ENCODE measurements around the gene GCC2. TPM values are rescaled to one million over a fixed set of nuclear protein-coding genes. Genes with fewer than 3 reads are reported as not detected.

The GCC2 gene
- total and polyA plus RNA-seq, 2 of the 13 experiments (the other 11 are each of a cell fraction or from before 2014, with no cell fraction given), result 17.6 to 22.5 TPM

DNA sequence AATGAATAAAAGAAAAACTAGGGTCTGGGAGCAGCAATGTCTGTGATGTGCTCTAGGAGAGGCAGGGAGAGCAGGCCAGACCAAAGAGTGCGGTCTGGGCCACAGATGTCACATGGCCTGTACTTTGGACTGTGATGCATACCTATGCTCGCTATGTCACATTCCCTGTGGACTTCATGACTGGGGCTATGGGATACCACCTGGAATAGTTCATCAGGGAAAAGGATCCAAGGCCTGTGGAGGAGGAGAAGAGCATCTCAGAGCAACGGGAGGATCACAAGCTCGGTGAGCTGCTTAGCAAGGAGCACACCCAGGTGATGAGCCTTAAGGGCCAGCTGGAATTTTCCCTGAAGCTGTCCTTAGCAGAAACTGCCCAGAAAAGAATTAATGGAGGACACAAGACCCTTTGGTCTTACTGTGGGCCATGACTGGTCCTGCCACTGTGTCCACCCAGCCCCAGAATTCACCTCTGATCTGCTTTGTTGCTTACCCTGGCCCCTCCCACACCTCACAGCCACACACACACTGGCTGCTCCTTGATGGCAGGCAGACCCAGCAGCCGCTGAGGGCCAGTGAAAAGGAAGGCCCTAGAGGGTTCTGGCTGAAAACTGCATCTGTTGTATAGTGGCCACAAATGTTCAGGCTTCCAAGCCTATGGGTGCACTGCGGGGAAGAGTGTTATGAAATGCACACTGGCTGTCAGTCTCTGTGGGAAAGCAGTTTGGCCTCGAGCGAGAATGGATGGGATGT is 25.3 kb upstream of the GCC2 start (continued):
- TF ChIP-seq, protein P1, sequence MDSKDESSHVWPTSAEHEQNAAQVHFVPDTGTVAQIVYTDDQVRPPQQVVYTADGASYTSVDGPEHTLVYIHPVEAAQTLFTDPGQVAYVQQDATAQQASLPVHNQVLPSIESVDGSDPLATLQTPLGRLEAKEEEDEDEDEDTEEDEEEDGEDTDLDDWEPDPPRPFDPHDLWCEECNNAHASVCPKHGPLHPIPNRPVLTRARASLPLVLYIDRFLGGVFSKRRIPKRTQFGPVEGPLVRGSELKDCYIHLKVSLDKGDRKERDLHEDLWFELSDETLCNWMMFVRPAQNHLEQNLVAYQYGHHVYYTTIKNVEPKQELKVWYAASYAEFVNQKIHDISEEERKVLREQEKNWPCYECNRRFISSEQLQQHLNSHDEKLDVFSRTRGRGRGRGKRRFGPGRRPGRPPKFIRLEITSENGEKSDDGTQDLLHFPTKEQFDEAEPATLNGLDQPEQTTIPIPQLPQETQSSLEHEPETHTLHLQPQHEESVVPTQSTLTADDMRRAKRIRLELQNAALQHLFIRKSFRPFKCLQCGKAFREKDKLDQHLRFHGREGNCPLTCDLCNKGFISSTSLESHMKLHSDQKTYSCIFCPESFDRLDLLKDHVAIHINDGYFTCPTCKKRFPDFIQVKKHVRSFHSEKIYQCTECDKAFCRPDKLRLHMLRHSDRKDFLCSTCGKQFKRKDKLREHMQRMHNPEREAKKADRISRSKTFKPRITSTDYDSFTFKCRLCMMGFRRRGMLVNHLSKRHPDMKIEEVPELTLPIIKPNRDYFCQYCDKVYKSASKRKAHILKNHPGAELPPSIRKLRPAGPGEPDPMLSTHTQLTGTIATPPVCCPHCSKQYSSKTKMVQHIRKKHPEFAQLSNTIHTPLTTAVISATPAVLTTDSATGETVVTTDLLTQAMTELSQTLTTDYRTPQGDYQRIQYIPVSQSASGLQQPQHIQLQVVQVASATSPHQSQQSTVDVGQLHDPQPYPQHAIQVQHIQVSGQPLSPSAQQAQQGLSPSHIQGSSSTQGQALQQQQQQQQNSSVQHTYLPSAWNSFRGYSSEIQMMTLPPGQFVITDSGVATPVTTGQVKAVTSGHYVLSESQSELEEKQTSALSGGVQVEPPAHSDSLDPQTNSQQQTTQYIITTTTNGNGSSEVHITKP (CRISPR knock-in tag; IDR thresholded peaks at IDR 0.05; ENCODE audit: low read depth), result peak; percentile 81
- peak; percentile 74; the same call in 1 of the 2 replicates for TF ChIP-seq ZNF747 (CRISPR knock-in tag; IDR thresholded peaks at IDR 0.05; ENCODE audit: borderline replicate concordance)
- TF ChIP-seq ZSCAN31 (CRISPR knock-in tag; IDR thresholded peaks at IDR 0.05; ENCODE audit: low read depth), result peak; percentile 67; the same call in 1 of the 2 replicates
- TF ChIP-seq KAT2B (IDR thresholded peaks at IDR 0.05; ENCODE audit: borderline replicate concordance, low read depth, low read length), result no peak
- TF ChIP-seq NCOA2 (CRISPR knock-in tag; IDR thresholded peaks at IDR 0.05), result peak; percentile 46; the same call in 1 of the 2 replicates
- TF ChIP-seq, protein P2, sequence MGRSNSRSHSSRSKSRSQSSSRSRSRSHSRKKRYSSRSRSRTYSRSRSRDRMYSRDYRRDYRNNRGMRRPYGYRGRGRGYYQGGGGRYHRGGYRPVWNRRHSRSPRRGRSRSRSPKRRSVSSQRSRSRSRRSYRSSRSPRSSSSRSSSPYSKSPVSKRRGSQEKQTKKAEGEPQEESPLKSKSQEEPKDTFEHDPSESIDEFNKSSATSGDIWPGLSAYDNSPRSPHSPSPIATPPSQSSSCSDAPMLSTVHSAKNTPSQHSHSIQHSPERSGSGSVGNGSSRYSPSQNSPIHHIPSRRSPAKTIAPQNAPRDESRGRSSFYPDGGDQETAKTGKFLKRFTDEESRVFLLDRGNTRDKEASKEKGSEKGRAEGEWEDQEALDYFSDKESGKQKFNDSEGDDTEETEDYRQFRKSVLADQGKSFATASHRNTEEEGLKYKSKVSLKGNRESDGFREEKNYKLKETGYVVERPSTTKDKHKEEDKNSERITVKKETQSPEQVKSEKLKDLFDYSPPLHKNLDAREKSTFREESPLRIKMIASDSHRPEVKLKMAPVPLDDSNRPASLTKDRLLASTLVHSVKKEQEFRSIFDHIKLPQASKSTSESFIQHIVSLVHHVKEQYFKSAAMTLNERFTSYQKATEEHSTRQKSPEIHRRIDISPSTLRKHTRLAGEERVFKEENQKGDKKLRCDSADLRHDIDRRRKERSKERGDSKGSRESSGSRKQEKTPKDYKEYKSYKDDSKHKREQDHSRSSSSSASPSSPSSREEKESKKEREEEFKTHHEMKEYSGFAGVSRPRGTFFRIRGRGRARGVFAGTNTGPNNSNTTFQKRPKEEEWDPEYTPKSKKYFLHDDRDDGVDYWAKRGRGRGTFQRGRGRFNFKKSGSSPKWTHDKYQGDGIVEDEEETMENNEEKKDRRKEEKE (IDR thresholded peaks at IDR 0.05), result no peak
- TF ChIP-seq ZNF775 (CRISPR knock-in tag; IDR thresholded peaks at IDR 0.05; ENCODE audit: borderline replicate concordance), result no peak
- peak; percentile 87; the same call in 1 of the 2 replicates for TF ChIP-seq ZNF614 (CRISPR knock-in tag; IDR thresholded peaks at IDR 0.05; ENCODE audit: borderline replicate concordance)
- TF ChIP-seq PPARG (CRISPR knock-in tag; conservative IDR thresholded peaks at IDR 0.05), result peak; percentile 43; the same call in 1 of the 2 replicates
- TF ChIP-seq MIER3 (CRISPR knock-in tag; IDR thresholded peaks at IDR 0.05; ENCODE audit: borderline replicate concordance), result peak; percentile 74; the same call in 1 of the 2 replicates
- TF ChIP-seq RARA (CRISPR knock-in tag; IDR thresholded peaks at IDR 0.05), result peak; percentile 73; the same call in 1 of the 2 replicates
- TF ChIP-seq, protein P3, sequence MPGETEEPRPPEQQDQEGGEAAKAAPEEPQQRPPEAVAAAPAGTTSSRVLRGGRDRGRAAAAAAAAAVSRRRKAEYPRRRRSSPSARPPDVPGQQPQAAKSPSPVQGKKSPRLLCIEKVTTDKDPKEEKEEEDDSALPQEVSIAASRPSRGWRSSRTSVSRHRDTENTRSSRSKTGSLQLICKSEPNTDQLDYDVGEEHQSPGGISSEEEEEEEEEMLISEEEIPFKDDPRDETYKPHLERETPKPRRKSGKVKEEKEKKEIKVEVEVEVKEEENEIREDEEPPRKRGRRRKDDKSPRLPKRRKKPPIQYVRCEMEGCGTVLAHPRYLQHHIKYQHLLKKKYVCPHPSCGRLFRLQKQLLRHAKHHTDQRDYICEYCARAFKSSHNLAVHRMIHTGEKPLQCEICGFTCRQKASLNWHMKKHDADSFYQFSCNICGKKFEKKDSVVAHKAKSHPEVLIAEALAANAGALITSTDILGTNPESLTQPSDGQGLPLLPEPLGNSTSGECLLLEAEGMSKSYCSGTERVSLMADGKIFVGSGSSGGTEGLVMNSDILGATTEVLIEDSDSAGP (CRISPR knock-in tag; IDR thresholded peaks at IDR 0.05; ENCODE audit: borderline replicate concordance), result peak; percentile 7; the same call in 1 of the 2 replicates
- TF ChIP-seq JUND (CRISPR knock-in tag; IDR thresholded peaks at IDR 0.05), result peak; percentile 69; the same call in 1 of the 2 replicates
- TF ChIP-seq, protein P4, sequence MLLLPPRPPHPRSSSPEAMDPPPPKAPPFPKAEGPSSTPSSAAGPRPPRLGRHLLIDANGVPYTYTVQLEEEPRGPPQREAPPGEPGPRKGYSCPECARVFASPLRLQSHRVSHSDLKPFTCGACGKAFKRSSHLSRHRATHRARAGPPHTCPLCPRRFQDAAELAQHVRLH (CRISPR knock-in tag; IDR thresholded peaks at IDR 0.05; ENCODE audit: borderline replicate concordance, low read depth), result peak; percentile 73; the same call in 1 of the 2 replicates
- 0 out of 2 replicates have a peak, but pooled peaks have one; percentile 24 for TF ChIP-seq POLR2G (IDR thresholded peaks at IDR 0.05; ENCODE audit: low read depth, low read length)
- TF ChIP-seq HMG20A (CRISPR knock-in tag; IDR thresholded peaks at IDR 0.05; ENCODE audit: borderline replicate concordance), result peak; percentile 87
- TF ChIP-seq BRD4 (CRISPR knock-in tag; IDR thresholded peaks at IDR 0.05), result no peak; the same call in 1 of the 2 replicates
- no peak for TF ChIP-seq ARHGAP35 (CRISPR knock-in tag; IDR thresholded peaks at IDR 0.05; ENCODE audit: borderline replicate concordance)
- TF ChIP-seq, protein P5, sequence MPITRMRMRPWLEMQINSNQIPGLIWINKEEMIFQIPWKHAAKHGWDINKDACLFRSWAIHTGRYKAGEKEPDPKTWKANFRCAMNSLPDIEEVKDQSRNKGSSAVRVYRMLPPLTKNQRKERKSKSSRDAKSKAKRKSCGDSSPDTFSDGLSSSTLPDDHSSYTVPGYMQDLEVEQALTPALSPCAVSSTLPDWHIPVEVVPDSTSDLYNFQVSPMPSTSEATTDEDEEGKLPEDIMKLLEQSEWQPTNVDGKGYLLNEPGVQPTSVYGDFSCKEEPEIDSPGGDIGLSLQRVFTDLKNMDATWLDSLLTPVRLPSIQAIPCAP (CRISPR knock-in tag; IDR thresholded peaks at IDR 0.05; ENCODE audit: low read depth), result 0 out of 2 replicates have a peak, but pooled peaks have one; percentile 79
